HG02610 (cell line): ENCODE results near the gene SRGN.

Experiments used
- ATAC-seq: cut with Tn5 transposase; IDR thresholded peaks from one replicate; pipeline ENCODE4 v1.9.1; 2021; ENCODE audit warnings: mild to moderate bottlenecking, moderate library complexity; ENCODE audit not compliant: unreplicated experiment

SRGN gene

GRCh38 chr10:69089638-69090599, 2.0 kb downstream of the SRGN start:
- peak; percentile 47 for ATAC-seq

GRCh38 chr10:69090685-69091084, 2.8 kb downstream of the SRGN start:
- ATAC-seq = no peak

GRCh38 chr10:69091143-69091651, 3.3 kb downstream of the SRGN start:
- ATAC-seq = no peak

GRCh38 chr10:69092959-69093850, 5.3 kb downstream of the SRGN start:
- ATAC-seq = no peak

- no peak for ATAC-seq
These were observed 6.0 kb downstream of the SRGN start for GRCh38 chr10:69093933-69094332.

- peak; percentile 58 for ATAC-seq
These were observed 8.1 kb downstream of the SRGN start for GRCh38 chr10:69096045-69096444.

GRCh38 chr10:69097729-69098128, 9.8 kb downstream of the SRGN start:
- ATAC-seq = no peak

GRCh38 chr10:69100136-69100872, 12.4 kb downstream of the SRGN start:
- ATAC-seq = no peak

GRCh38 chr10:69101451-69102095, 13.7 kb downstream of the SRGN start:
- ATAC-seq = no peak

GRCh38 chr10:69102440-69102839, 14.5 kb downstream of the SRGN start:
- no peak for ATAC-seq

GRCh38 chr10:69103784-69104183, 15.9 kb downstream of the SRGN start:
- no peak for ATAC-seq

GRCh38 chr10:69104994-69105790, 17.3 kb downstream of the SRGN start:
- no peak for ATAC-seq

- no peak for ATAC-seq
These were observed 19.2 kb downstream of the SRGN start for GRCh38 chr10:69107176-69107490.

- no peak for ATAC-seq
These were observed 19.8 kb downstream of the SRGN start for GRCh38 chr10:69107699-69108098.

- no peak for ATAC-seq
These were observed 32.0 kb downstream of the SRGN start for GRCh38 chr10:69119896-69120295.

GRCh38 chr10:69123306-69123746, 35.4 kb downstream of the SRGN start:
- ATAC-seq = peak; percentile 25

- ATAC-seq = peak; percentile 89
These were observed 36.1 kb downstream of the SRGN start, which contains the start of gene VPS26A for GRCh38 chr10:69123747-69124562. VPS26A (plus strand) TSS chr10:69124178; CDS start chr10:69124278, 100 bp downstream.

- peak; percentile 26 for ATAC-seq
These were observed 36.8 kb downstream of the SRGN start for GRCh38 chr10:69124563-69125268.
